GM18867 (cell line): ENCODE measurements around the gene UBE2QL1.

Source experiments
- ATAC-seq: cut with Tn5 transposase; IDR thresholded peaks from one replicate; pipeline ENCODE4 v1.9.1; 2021; ENCODE audit warnings: mild to moderate bottlenecking, moderate library complexity; ENCODE audit not compliant: unreplicated experiment

UBE2QL1 gene

GRCh38 chr5:6424700-6425099, 24.0 kb upstream of the UBE2QL1 start:
- ATAC-seq: no peak

- ATAC-seq: no peak
Measured at GRCh38 chr5:6427694-6428093, 21.0 kb upstream of the UBE2QL1 start.

GRCh38 chr5:6430418-6431028, 18.1 kb upstream of the UBE2QL1 start:
- ATAC-seq: no peak

- ATAC-seq: no peak
Measured at GRCh38 chr5:6431214-6432195, 17.2 kb upstream of the UBE2QL1 start.

- no peak for ATAC-seq
Measured at GRCh38 chr5:6432206-6432605, 16.5 kb upstream of the UBE2QL1 start.

- no peak for ATAC-seq
Measured at GRCh38 chr5:6434731-6435130, 13.9 kb upstream of the UBE2QL1 start.

GRCh38 chr5:6435356-6435755, 13.3 kb upstream of the UBE2QL1 start:
- ATAC-seq: no peak

GRCh38 chr5:6436715-6437331, 11.8 kb upstream of the UBE2QL1 start:
- ATAC-seq: no peak

GRCh38 chr5:6439588-6440550, 8.8 kb upstream of the UBE2QL1 start:
- no peak for ATAC-seq

- no peak for ATAC-seq
Measured at GRCh38 chr5:6442333-6442732, 6.3 kb upstream of the UBE2QL1 start.

- ATAC-seq: no peak
Measured at GRCh38 chr5:6443326-6443725, 5.3 kb upstream of the UBE2QL1 start.

- ATAC-seq: no peak
Measured at GRCh38 chr5:6446042-6446441, 2.6 kb upstream of the UBE2QL1 start.

GRCh38 chr5:6446626-6447309, 1.9 kb upstream of the UBE2QL1 start:
- no peak for ATAC-seq

GRCh38 chr5:6447384-6448140, 1.1 kb upstream of the UBE2QL1 start:
- no peak for ATAC-seq

GRCh38 chr5:6448141-6448491, 543 bp upstream of the UBE2QL1 start:
- ATAC-seq: no peak

- no peak for ATAC-seq
Measured at GRCh38 chr5:6449465-6450158, 953 bp downstream of the UBE2QL1 start.

GRCh38 chr5:6450319-6450833, 1.7 kb downstream of the UBE2QL1 start:
- no peak for ATAC-seq

- ATAC-seq: no peak
Measured at GRCh38 chr5:6452622-6453504, 4.2 kb downstream of the UBE2QL1 start.
